Stimulated activated CD8-positive, alpha-beta memory T cell treated with anti-CD3 and anti-CD28 coated beads, Interleukin-15, amount 100 ng/mL, for 48 hours (primary cell): ENCODE data around the gene PDE3A.
"Not testable (repeated sequence)": the region's sequence is repeated elsewhere in the genome, so short reads cannot be mapped to it uniquely, and the experiment has no call there.

ENCODE experiments used
- DNase-seq, 2 donors: peaks; one replicate each; pipeline ENCODE4 v3.0.0-alpha.2; 2020; ENCODE audit warnings: low read depth in 2 of 2

Gene PDE3A

DNA sequence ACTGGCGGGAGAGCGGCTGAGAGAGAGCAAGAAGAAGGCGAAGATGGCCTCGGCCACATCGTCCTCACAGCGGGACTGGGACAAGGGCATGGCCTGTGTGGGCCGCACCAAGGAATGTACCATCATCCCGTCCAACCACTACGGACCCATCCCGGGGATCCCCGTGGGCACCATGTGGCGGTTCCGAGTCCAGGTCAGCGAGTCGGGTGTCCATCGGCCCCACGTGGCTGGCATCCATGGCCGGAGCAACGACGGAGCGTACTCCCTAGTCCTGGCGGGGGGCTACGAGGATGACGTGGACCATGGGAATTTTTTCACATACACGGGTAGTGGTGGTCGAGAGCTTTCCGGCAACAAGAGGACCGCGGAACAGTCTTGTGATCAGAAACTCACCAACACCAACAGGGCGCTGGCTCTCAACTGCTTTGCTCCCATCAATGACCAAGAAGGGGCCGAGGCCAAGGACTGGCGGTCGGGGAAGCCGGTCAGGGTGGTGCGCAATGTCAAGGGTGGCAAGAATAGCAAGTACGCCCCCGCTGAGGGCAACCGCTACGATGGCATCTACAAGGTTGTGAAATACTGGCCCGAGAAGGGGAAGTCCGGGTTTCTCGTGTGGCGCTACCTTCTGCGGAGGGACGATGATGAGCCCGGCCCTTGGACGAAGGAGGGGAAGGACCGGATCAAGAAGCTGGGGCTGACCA, 183.6 kb downstream of the PDE3A start:
- not testable (repeated sequence) for DNase-seq

DNA sequence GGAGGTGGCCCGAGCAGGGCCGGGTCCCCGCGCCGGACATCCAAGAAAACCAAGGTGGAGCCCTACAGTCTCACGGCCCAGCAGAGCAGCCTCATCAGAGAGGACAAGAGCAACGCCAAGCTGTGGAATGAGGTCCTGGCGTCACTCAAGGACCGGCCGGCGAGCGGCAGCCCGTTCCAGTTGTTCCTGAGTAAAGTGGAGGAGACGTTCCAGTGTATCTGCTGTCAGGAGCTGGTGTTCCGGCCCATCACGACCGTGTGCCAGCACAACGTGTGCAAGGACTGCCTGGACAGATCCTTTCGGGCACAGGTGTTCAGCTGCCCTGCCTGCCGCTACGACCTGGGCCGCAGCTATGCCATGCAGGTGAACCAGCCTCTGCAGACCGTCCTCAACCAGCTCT, 184.2 kb downstream of the PDE3A start:
- DNase-seq = not testable (repeated sequence)

DNA sequence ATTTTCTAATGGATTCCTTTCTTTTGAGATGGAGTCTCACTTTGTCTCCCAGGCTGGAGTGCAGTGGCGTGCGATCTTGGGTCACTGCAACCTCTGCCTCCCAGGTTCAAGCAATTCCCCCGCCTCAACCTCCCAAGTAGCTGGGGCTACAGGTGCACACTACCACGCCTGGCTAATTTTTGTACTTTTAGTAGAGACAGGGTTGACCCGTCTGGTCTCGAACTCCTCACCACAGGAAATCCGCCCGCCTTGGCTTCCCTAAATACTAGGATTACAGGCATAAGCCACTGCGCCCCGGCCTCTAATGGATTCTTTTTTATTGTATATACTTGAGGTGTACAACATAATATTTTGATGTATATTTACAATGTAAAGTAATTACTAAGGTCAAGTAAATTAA, 186.7 kb downstream of the PDE3A start:
- no peak for DNase-seq

DNA sequence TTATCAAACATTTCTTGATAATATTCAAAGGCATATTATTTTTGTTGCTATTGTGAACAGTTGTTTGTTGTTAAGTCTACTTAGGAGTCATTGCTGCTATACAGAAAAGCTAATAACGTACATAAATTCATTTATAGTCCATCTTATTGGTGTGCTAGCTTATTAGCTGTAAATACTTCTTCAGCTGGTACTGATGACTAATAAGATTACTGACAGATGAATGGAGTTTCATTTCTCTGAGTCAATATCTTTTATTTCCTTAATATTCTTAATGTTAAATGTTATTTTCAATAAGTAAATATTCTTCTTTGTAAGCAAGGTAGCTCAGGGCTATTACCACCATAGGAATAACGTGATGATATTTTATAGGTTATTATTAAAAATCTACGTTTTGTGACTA, 187.4 kb downstream of the PDE3A start:
- no peak for DNase-seq

DNA sequence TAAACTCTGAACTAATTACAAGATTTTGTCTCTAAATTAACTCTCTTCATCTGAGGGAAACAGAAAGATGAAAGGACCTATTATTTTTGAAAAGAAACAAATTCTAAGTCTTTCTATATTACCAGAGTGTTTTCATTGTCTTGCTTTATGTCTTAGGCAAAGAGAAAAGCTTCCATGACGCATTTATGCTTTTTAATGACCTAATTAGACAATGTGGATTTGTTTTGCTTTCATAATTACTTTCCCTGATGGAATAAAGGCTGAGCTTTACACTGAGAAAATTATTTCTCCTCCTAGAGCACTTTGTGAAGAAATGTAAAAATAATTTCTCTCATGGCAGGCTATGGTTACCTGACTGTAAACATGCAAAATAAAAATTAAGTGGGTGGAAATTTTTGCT, 188.8 kb downstream of the PDE3A start:
- DNase-seq = no peak

DNA sequence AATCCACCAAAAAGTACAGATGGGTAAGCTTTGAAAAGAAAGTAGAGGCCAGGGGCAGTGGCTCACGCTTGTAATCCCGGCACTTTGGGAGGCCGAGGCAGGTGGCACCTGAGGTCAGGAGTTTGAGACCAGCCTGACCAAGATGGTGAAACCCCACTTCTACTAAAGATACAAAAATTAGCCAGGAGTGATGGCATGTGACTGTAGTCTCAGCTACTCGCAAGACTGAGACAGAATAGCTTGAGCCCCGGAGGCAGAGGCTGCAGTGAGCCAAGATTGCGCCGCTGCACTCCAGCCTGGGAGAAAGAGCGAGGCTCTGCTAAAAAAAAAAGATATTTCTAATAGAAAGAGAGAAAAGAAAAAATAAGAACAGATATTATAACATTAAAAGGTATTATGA, 192.6 kb downstream of the PDE3A start:
- DNase-seq = no peak

DNA sequence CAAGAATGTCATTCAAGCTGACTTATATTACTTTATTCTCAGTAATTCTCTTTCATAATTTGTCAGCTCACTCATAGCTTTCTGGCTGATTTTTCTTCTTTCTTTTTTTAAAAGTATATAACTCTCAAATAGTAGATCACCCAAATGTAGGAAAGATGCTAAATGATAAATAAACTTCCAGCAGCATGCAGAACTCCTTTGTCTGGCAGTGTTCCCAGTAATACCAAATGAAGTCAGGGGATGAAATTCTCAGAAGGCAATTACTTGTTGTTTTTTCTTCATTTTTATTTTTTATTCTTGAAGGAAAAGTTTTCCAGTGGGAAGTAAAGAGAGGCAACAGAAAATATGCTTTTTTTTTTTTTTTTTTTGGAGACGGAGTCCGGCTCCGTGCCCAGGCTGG, 193.5 kb downstream of the PDE3A start:
- no peak for DNase-seq

DNA sequence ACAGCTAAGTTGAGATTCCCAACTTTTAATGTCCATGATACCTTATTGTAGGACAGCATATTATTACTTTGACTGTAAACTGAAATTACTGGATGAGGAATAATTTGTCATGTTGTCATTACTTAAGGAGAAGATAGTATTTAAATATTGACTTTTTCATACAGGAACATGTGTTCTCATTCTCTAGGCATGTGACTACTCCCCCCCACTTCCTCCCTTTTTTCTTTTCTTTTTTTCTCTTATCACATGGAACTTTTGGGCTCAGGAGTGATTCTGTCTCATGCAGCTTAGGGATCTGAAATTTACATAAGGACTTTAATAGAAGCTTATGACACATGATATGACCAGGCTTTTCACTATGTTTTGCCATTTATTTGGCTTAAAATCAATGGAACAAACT, 199.1 kb downstream of the PDE3A start:
- no peak for DNase-seq

DNA sequence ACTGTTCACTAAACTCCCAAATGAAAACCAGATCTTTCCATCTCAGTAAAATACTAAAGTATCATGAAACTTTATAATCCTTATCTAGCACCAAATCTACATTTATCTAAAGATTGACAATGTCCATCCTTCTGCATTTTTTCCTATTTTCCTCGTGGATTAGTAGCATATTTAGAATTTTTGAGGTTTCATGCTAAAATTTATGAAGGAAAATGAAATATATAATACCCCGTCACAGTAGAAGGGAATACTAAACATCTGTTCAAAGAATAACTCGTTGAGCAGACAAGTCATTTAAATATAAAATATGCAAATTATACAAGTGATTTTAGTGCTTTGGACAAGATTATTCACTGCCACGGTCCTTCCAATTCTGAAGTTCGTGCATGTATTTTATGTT, 204.1 kb downstream of the PDE3A start:
- DNase-seq = no peak

DNA sequence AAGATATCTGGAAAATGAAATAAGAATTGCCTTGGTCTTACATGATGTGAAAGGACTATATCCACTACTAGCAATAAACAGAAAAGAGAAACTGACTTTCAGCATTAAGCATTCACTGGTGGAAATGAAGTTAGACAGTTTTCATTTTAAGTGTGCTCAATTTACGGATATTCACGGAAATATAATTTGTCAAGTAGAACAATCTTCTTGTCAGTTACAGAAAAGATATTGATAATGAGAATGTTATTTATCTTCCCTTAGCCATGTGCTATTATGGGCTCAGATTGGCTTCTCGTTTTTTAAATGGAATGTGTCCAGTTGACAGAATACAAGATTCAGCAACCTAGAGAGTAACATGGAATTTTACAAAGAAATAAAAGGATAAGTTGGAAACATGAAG, 208.2 kb downstream of the PDE3A start:
- no peak for DNase-seq

DNA sequence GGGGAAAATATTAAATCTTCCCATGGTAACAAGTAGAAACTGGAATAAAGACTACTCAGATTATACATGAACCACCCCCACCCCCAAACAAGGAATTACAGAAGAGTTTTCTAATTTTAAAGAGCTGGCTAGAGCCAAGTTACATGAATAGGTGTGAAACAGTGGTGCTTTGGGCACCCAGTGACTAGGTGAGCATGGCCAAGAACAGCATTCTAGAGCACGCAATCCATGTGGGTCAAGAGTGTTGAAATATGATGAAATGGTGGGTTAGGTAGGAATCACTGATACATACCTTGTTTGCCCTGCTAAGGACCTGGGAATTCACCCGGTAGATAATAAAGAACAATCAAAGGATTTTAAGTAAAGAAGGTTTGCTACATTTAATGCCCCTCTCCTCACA, 208.7 kb downstream of the PDE3A start:
- no peak for DNase-seq

DNA sequence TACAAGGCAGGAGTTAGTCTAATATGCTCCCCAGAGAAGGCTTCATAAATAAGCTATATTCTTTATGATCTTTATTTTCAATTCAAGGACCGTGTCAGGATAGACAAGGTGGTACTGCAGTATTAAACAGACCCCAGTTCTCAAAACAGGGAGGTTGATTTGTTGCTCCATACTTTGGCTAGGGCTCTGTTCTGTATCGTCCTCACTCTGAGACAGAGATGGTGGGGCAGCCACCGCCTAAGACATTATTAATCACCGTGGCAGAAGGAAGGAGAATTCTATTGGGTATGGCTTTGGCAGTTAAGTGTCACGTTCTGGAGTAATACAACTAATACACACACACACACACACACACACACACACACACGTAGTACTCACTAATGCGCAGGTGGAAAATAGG, 209.8 kb downstream of the PDE3A start:
- DNase-seq = no peak

DNA sequence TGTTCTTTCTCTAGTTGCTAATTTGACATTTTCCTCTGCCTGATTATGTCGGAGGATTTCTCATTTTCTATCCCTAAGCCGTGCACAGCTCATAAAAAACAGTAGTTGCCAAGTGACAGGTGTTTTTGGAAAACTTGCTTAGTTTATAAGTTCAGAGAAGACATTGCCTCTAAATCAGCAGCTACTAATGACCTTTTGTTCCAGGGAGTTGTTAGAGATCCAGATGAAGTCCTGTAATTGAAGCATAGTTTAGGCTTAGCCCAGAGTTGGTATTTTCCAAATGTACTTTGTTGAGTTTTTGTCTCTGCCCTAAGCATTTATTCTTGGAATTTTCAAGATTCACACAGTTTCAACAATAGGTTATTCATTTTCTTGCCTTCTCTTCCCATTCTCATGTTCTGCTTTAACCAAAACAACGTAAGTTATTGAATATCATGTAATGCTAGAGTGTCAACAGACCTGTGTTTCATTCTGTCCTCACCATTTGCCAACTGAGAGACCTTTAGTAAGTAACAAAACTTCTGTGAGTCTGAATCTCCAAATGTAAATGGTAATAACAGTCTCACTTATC, 216.8 kb downstream of the PDE3A start:
- DNase-seq = no peak

DNA sequence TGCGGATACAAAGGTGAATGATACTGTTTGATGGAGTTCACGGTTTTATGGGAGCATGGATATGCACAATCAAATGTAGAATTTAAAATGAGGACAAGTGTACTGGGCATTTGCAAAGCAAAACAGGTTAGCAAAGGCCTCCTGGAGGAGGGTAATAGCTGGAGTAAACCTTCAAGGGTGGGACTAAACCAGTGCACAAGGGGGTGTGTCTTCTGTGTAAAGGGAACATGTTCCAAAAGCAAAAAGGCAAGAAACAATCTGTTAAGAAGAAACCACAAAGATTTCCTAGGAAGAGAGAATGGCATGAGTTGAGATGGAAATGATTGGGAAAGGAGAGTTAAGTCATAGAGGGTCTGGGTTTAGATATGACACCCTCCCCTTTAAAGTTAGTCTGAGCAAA, 217.6 kb downstream of the PDE3A start:
- DNase-seq = no peak

DNA sequence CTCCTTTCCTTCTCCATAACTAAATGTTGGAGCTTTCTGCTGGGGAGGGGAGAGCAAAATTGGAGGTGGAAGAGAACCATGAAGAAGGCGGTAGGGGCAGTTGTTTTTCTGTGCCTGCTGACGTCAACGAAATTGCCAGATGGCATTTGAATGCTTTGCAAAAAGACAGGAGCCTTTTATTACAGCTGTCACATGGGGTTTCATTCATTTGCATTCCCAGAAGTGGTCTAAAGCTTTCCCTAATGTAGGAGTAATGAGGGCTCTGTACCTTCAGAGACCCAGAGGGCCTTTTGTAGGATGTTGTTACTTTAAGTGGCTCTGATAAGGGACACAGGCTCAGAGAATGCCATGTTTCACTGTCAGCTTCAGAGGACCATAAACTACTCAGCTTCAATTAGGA, 219.7 kb downstream of the PDE3A start:
- no peak for DNase-seq

DNA sequence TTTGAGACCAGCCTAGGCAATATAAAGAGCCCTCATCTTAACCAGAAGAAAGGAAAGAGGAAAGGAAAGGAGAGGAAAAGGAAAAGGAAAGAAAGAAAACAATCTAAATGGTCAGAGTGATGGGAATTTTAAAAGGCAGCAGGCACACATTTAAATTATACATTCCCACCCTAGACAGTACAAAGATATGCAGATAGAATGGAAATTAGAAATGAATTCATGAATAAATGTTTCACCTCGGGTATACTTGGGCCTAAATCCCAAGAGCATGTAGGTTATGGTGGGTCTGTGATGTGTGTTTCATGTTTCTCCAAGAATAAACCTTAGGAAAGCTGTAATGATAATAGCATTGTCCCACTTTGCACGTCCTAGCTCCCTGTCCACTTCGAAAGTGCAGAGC, 222.2 kb downstream of the PDE3A start:
- DNase-seq = no peak

DNA sequence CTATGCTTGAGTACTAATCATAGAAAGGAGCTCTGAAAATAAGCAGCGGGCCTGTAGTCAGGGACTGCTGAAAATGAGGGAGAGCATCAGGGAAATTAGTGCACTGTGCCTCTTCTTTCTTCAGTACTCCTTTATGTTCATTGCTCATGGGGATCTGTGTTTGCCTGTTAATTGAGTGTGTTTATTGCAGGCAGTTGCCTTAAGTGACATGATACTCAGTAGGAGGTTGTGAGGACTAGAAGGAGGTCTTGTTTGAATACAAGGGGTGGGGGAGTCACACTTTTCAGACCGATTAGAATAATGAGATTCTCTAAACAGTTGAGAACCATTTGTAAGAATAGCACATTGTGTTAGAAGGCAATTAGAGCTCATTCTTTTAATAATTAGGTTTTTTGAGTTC, 224.2 kb downstream of the PDE3A start:
- DNase-seq = no peak

DNA sequence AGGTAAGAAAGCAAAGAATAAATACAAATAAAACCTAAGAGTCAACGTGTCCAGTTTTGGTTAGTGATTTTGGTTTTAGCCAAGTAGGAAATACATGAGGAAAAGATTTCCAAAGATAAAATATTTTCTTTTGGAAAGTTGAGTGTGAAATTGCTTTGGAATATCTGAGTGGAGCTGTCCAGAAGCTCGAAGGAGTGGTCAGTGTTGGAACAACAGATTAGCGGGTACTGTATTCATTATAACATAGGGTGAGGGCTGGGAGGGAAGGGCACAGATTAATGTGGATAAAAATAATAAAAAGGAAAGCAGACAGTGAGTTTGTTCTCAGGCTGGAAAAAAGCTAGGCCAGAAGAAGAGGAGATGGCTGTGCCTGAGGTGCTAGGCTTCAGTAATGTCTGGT, 225.3 kb downstream of the PDE3A start:
- no peak for DNase-seq

DNA sequence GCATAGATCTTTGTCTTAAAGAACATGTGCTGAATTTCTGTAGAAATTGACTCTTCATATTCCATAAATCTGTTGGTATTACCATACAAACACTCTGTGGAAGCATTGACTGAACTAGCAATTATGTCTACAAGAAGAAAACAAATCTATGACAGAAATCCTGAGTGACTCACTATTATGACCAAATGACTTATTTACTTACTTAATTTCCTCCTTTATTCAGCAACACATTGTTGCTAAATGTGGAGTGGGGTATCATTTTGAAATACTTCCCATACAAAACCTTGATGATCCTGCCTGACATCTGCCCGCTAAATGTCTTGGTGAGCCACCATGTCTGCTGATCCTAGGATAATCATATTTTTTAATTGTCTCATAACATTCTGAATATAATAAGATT, 227.7 kb downstream of the PDE3A start:
- no peak for DNase-seq

DNA sequence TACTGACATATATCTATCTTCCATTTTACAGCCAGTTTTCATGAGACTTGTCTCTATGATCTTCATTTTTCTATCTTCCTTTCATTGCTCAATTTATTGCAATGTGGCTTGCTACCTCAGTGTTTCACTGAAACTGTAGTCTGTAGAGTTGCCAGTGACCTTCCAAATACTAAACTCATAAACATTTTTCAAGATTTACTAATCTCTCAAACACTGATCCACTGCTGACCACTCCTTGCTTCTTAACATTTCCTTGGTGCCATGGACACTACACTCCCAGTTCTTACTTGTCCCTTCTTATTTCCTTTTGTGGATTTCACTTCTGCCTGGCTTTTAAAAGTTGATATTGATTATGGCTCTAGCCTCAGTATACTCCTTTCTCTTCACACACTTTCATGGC, 231.4 kb downstream of the PDE3A start:
- DNase-seq = no peak

DNA sequence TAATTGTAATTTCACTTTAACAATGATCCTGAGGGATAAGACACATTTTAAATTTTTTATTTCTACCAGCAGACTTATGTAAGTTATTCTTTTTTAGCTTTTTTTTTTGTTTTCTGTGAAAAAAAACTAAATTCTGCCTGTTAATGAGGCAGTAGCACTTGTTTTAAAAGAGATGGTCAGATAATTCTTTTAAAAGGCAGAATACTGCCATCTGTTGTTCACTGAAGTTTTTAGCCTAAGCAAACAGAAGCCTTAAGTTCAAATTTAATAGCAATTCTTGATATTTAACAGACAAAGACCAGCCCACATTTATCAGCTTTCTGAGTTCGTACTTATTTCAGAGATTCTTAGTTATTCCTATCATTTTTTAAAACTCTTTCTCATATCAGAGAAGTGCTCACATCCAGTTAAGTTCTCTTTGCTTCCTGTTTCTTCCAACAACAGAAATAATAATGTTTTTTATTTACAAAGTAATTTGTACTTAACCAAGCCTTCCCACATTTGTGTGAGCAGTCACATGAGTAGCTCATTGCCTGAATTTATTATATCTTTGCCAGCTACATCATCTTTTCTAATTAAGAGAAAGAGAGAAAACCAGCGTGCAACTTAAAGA, 233.4 kb downstream of the PDE3A start:
- no peak for DNase-seq

DNA sequence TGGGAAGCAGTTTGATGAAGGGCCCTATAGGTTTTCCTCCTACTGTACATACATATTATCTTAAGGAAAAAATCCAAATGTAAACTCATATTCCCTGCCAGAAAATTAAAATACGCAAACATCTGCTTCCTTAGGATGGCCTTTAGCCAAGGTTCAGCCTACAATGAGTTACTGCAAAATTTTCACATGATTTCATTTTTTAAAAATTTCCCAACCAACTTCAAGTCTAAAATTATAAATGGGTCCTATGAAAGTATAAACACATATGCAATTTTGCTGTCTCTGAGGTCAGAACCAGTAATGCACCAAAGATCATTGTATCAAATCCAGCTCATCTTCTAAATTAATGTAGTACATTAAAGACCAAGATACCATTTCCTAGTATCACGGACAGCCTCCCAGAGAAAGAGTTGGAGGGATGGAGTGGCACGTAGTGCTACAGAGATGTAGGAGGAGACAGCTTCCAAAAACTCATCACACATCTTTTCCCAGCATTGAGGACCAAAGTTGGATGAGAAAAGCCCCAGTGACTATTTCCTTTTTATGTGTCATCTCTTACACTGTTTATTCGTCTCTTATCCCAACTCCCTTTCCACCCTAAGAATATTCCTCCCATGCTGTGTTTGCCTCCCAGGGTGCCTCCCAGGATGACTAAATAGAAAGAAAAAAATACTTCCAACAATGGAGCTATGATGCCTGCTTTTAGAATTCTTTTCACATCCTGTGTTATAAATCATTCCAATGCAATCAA, 234.5 kb downstream of the PDE3A start:
- no peak for DNase-seq
